GM23338 (cell line): Measurements from ENCODE around the gene DOCK2. TPM values are rescaled to one million over a fixed set of nuclear protein-coding genes. Genes with fewer than 3 reads are reported as not detected.

Experiments
- ATAC-seq: fragments of 200-7000 bp; cut with Tn5 transposase; 3 replicates; pipeline ENCODE4 v1.9.1; 2020
- DNase-seq: peaks from one replicate; pipeline ENCODE4 v3.0.0-alpha.2; 2015; ENCODE audit warnings: low spot score
- H2AFZ ChIP-seq: fragments of 200-600 bp; sonication (generic); 2 replicates; pipeline ENCODE4 v1.8.0; 2016; ENCODE audit warnings: antibody characterized with exemption, mild to moderate bottlenecking, moderate library complexity
- H3F3A ChIP-seq: fragments of 200-600 bp; sonication (generic); replicated peaks from 2 replicates; pipeline ENCODE4 v1.8.0; 2017; ENCODE audit warnings: antibody characterized with exemption, mixed run types, low read depth
- H3K27ac ChIP-seq: fragments of 200-600 bp; sonication (generic); 2 replicates; pipeline ENCODE4 v1.6.1; 2016; ENCODE audit warnings: low read depth
- H3K27me3 ChIP-seq: fragments of 200-600 bp; sonication (generic); 2 replicates; pipeline ENCODE4 v1.8.0; 2016; ENCODE audit warnings: mild to moderate bottlenecking, mixed run types, moderate library complexity; ENCODE audit not compliant: insufficient read depth
- H3K36me3 ChIP-seq: fragments of 200-600 bp; sonication (generic); 2 replicates; pipeline ENCODE4 v1.8.0; 2016; ENCODE audit warnings: mild to moderate bottlenecking; ENCODE audit not compliant: insufficient read depth
- H3K4me1 ChIP-seq: fragments of 200-600 bp; sonication (generic); 2 replicates; pipeline ENCODE4 v1.8.0; 2016; ENCODE audit warnings: mild to moderate bottlenecking, moderate library complexity; ENCODE audit not compliant: insufficient read depth
- H3K4me2 ChIP-seq: fragments of 200-600 bp; sonication (generic); 2 replicates; pipeline ENCODE4 v1.7.1; 2017; ENCODE audit warnings: mixed run types
- H3K4me3 ChIP-seq: fragments of 200-600 bp; sonication (generic); 2 replicates; pipeline ENCODE4 v1.6.1; 2016; ENCODE audit warnings: mixed run types
- H3K79me2 ChIP-seq: fragments of 200-600 bp; sonication (generic); replicated peaks from 2 replicates; pipeline ENCODE4 v1.8.0; 2017; ENCODE audit warnings: mild to moderate bottlenecking; ENCODE audit not compliant: insufficient read depth
- H3K9me2 ChIP-seq: fragments of 200-600 bp; sonication (generic); 2 replicates; pipeline ENCODE4 v1.8.0; 2017; ENCODE audit not compliant: insufficient read depth
- H4K20me1 ChIP-seq: fragments of 200-600 bp; sonication (generic); replicated peaks from 2 replicates; pipeline ENCODE4 v1.8.0; 2017; ENCODE audit warnings: mild to moderate bottlenecking; ENCODE audit not compliant: insufficient read depth
- H3K27ac Mint-ChIP-seq: 2 replicates; pipeline ENCODE4 v1.8.0; 2020; ENCODE audit warnings: inconsistent platforms, mild to moderate bottlenecking, moderate library complexity, mixed read lengths
- H3K27me3 Mint-ChIP-seq: 3 replicates; pipeline ENCODE4 v1.8.0; 2022; ENCODE audit warnings: low read depth, mild to moderate bottlenecking, moderate library complexity, mixed read lengths, inconsistent platforms; ENCODE audit not compliant: insufficient read depth, poor library complexity
- H3K36me3 Mint-ChIP-seq: 3 replicates; pipeline ENCODE4 v1.8.0; 2021; ENCODE audit warnings: low read depth, mild to moderate bottlenecking, inconsistent platforms, moderate library complexity, mixed read lengths
- H3K4me1 Mint-ChIP-seq: 3 replicates; pipeline ENCODE4 v1.8.0; 2020; ENCODE audit warnings: mild to moderate bottlenecking, inconsistent platforms, mixed read lengths
- H3K4me3 Mint-ChIP-seq: 3 replicates; pipeline ENCODE4 v1.8.0; 2021; ENCODE audit warnings: moderate library complexity, mild to moderate bottlenecking, inconsistent platforms, mixed read lengths
- H3K9me3 Mint-ChIP-seq: 3 replicates; pipeline ENCODE4 v1.8.0; 2020; ENCODE audit warnings: moderate library complexity, mild to moderate bottlenecking, inconsistent platforms, mixed read lengths
- CREB1 ChIP-seq: fragments of 250-450 bp; sonication (Bioruptor Pico); IDR thresholded peaks from 2 replicates; pipeline ENCODE4 v1.5.0; 2020; ENCODE audit warnings: low read depth, mild to moderate bottlenecking, moderate library complexity
- EZH2 ChIP-seq: fragments of 200-600 bp; sonication (generic); IDR thresholded peaks from one replicate; pipeline ENCODE4 v1.8.0; 2017; ENCODE audit warnings: antibody characterized with exemption, mild to moderate bottlenecking, low read depth; ENCODE audit not compliant: unreplicated experiment
- EZH2phosphoT487 ChIP-seq: fragments of 200-600 bp; sonication (generic); IDR thresholded peaks from one replicate; pipeline ENCODE4 v1.8.1; 2018; ENCODE audit warnings: antibody characterized with exemption; ENCODE audit not compliant: unreplicated experiment
- JUNB ChIP-seq: IDR thresholded peaks from one replicate; pipeline ENCODE4 v1.6.1; 2016; ENCODE audit warnings: antibody characterized with exemption; ENCODE audit not compliant: unreplicated experiment
- NANOG ChIP-seq: IDR thresholded peaks from 2 replicates; pipeline ENCODE4 v1.6.1; 2016; ENCODE audit warnings: antibody characterized with exemption, borderline replicate concordance
- POLR2AphosphoS5 ChIP-seq: IDR thresholded peaks from 2 replicates; pipeline ENCODE4 v1.6.1; 2016; ENCODE audit warnings: antibody characterized with exemption, low read depth
- STAT1 ChIP-seq: IDR thresholded peaks from one replicate; pipeline ENCODE4 v1.6.1; 2016; ENCODE audit warnings: antibody characterized with exemption; ENCODE audit not compliant: unreplicated experiment
- ZNF114 ChIP-seq: fragments of 250-450 bp; sonication (Bioruptor Pico); IDR thresholded peaks from 2 replicates; pipeline ENCODE4 v1.5.0; 2020; ENCODE audit warnings: mild to moderate bottlenecking, moderate library complexity
- ZNF331 ChIP-seq: fragments of 250-450 bp; sonication (Bioruptor Pico); IDR thresholded peaks from 2 replicates; pipeline ENCODE4 v1.5.0; 2020; ENCODE audit warnings: low read depth, mild to moderate bottlenecking, moderate library complexity
- ZNF462 ChIP-seq: fragments of 250-450 bp; sonication (Bioruptor Pico); IDR thresholded peaks from 2 replicates; pipeline ENCODE4 v1.5.0; 2020; ENCODE audit warnings: mild to moderate bottlenecking, moderate library complexity
- polyA plus RNA-seq: library from polyadenylated mRNA; unstranded; fragments of >200 nt; fragmentation: Nextera tagmentation; extraction: Ambion mirVana; gene quantifications from 2 replicates; pipeline ENCODE4 v1.2.1, GENCODE V29; 2016
- total RNA-seq: library from RNA; depleted of rRNA; stranded (reverse); fragments of >200 nt; shearing (Covaris generic); gene quantifications from 2 replicates; pipeline ENCODE4 v1.2.3, GENCODE V29; 2014
- TF ChIP-seq, protein P1 (sequence below): IDR thresholded peaks from 2 replicates; pipeline ENCODE4 v1.6.1; 2016; ENCODE audit warnings: antibody characterized with exemption
- TF ChIP-seq, protein P2 (sequence below): IDR thresholded peaks from one replicate; pipeline ENCODE4 v1.6.1; 2018; ENCODE audit warnings: antibody characterized with exemption; ENCODE audit not compliant: unreplicated experiment
- TF ChIP-seq, protein P3 (sequence below), 2 experiments: fragments of 200-600 bp in 1 of 2; sonication (generic) in 1 of 2; conservative IDR thresholded peaks; 2 replicates each; pipeline versions ENCODE4 v1.5.1 to v1.6.1; 2016 to 2017; ENCODE audit warnings: antibody characterized with exemption in 2 of 2, low read depth in 2 of 2, mild to moderate bottlenecking in 2 of 2, moderate library complexity in 1 of 2

Gene DOCK2
- total and polyA plus RNA-seq, 2 experiments from 2014 or later = 3.7 to 9.4 TPM

DNA sequence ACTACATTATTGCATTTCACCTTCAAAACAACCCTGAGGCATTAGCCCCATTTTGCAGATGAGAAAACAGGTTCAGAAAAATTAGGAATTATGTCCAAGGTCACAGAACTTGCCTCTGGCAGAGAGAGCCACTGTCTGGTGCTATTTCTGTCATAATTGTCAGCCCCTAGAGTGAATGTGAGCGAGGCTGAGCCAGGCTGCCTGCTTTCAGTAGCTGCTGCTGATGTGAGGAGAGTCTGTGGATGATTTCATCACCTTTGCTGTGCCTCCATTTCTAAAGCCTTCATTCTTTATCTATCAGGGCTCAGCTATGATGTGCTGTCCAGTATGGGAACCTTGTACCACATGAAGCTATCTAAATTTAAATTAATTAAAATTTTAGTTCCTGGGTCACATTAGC lies 271.8 kb downstream of the DOCK2 start:
- Histone ChIP-seq H3K36me3 (no peaks in the 10 kb centered on the region), H3K9me2 (no peaks in the 10 kb centered on the region), H3K4me3 (no peak overlapping the region), H4K20me1 (no peaks in the 10 kb centered on the region), H3F3A (no peaks in the 10 kb centered on the region), H3K4me2 (no peak overlapping the region), H3K27me3 (no peaks in the 10 kb centered on the region), H3K4me1 (no peaks in the 10 kb centered on the region), H2AFZ (no peak overlapping the region), H3K27ac (no peak overlapping the region), H3K79me2 (no peaks in the 10 kb centered on the region)
- Mint-ChIP-seq H3K27ac (no peak overlapping the region), H3K4me3 (no peak overlapping the region), H3K27me3 (no peaks in the 10 kb centered on the region), H3K36me3 (no peaks in the 10 kb centered on the region), H3K9me3 (no peaks in the 10 kb centered on the region), H3K4me1 (peaks cover 9% of the 10 kb centered on the region; the same call in 2 of the 3 replicates)
- ATAC-seq (no peak), DNase-seq (no peak)
- no peak for TF ChIP-seq EZH2phosphoT487
- TF ChIP-seq, protein P1, sequence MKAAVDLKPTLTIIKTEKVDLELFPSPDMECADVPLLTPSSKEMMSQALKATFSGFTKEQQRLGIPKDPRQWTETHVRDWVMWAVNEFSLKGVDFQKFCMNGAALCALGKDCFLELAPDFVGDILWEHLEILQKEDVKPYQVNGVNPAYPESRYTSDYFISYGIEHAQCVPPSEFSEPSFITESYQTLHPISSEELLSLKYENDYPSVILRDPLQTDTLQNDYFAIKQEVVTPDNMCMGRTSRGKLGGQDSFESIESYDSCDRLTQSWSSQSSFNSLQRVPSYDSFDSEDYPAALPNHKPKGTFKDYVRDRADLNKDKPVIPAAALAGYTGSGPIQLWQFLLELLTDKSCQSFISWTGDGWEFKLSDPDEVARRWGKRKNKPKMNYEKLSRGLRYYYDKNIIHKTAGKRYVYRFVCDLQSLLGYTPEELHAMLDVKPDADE = no peak
- TF ChIP-seq ZNF331 (CRISPR knock-in tag) = no peak
- TF ChIP-seq CREB1 (CRISPR knock-in tag) = no peak
- no peak for TF ChIP-seq POLR2AphosphoS5
- no peak for TF ChIP-seq JUNB
- TF ChIP-seq ZNF114 (CRISPR knock-in tag) = no peak
- TF ChIP-seq EZH2 = no peak
- TF ChIP-seq, protein P2, sequence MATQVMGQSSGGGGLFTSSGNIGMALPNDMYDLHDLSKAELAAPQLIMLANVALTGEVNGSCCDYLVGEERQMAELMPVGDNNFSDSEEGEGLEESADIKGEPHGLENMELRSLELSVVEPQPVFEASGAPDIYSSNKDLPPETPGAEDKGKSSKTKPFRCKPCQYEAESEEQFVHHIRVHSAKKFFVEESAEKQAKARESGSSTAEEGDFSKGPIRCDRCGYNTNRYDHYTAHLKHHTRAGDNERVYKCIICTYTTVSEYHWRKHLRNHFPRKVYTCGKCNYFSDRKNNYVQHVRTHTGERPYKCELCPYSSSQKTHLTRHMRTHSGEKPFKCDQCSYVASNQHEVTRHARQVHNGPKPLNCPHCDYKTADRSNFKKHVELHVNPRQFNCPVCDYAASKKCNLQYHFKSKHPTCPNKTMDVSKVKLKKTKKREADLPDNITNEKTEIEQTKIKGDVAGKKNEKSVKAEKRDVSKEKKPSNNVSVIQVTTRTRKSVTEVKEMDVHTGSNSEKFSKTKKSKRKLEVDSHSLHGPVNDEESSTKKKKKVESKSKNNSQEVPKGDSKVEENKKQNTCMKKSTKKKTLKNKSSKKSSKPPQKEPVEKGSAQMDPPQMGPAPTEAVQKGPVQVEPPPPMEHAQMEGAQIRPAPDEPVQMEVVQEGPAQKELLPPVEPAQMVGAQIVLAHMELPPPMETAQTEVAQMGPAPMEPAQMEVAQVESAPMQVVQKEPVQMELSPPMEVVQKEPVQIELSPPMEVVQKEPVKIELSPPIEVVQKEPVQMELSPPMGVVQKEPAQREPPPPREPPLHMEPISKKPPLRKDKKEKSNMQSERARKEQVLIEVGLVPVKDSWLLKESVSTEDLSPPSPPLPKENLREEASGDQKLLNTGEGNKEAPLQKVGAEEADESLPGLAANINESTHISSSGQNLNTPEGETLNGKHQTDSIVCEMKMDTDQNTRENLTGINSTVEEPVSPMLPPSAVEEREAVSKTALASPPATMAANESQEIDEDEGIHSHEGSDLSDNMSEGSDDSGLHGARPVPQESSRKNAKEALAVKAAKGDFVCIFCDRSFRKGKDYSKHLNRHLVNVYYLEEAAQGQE = no peak
- TF ChIP-seq, protein P3, sequence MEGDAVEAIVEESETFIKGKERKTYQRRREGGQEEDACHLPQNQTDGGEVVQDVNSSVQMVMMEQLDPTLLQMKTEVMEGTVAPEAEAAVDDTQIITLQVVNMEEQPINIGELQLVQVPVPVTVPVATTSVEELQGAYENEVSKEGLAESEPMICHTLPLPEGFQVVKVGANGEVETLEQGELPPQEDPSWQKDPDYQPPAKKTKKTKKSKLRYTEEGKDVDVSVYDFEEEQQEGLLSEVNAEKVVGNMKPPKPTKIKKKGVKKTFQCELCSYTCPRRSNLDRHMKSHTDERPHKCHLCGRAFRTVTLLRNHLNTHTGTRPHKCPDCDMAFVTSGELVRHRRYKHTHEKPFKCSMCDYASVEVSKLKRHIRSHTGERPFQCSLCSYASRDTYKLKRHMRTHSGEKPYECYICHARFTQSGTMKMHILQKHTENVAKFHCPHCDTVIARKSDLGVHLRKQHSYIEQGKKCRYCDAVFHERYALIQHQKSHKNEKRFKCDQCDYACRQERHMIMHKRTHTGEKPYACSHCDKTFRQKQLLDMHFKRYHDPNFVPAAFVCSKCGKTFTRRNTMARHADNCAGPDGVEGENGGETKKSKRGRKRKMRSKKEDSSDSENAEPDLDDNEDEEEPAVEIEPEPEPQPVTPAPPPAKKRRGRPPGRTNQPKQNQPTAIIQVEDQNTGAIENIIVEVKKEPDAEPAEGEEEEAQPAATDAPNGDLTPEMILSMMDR (conservative IDR thresholded peaks at IDR 0.05; ENCODE audit: low read depth in 2 of 2) = no peak
- no peak for TF ChIP-seq ZNF462 (CRISPR knock-in tag)
- TF ChIP-seq STAT1 = no peak
- no peak for TF ChIP-seq NANOG
